HL-60/S4 (cell line): Measurements from ENCODE around the gene VANGL2.

Experiments
- in situ Hi-C: fragments of 300-500 bp; cut with MboI; formaldehyde crosslinking; loops from 2 replicates; pipeline ENCODE4 v1.14.3; 2022; ENCODE audit warnings: low sequenced_read_pairs

VANGL2 gene

DNA sequence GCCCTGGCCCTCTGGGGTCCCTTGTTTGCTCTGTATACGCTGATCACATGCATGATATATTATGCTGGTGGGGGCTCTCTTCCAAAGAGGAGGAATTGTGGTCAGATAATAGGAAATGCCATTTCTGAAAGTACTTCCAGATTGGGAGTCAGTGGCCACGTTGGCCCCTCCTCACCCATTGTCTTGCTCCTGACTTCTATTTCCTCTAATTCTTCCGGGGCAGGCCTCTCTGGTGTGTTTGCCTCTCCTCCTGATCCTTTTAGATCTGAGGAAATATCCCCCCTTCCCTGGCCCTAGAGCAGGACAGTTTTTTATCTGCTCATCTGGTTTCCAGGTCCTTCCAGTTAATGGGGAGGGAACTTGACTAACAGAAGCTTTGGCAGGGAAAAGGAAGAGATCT is 2.9 kb downstream of the VANGL2 start:
- in situ Hi-C loops: no loop called here

DNA sequence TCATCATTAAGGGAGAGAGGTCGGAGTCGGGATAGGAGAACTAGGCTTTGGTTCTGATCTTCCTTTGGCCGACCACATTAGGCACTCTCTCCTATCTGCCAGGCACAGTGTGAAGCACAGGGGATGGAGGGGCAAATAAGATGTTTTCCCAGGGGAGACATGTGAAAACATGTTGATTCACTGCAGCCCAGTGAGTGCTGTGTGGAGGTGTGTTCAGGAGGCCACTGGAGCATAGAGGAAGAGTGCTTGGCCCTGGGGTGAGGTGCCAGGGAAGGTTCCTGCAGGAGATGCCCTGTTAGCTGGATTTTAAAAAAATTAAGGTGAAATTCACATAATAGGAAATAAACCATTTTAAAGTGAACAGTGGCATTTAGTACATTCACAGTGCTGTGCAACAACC is 3.7 kb downstream of the VANGL2 start:
- in situ Hi-C loops: no loop called here

- in situ Hi-C loops: no loop called here
These were observed 5.0 kb downstream of the VANGL2 start for GRCh38 chr1:160405331-160405877.

DNA sequence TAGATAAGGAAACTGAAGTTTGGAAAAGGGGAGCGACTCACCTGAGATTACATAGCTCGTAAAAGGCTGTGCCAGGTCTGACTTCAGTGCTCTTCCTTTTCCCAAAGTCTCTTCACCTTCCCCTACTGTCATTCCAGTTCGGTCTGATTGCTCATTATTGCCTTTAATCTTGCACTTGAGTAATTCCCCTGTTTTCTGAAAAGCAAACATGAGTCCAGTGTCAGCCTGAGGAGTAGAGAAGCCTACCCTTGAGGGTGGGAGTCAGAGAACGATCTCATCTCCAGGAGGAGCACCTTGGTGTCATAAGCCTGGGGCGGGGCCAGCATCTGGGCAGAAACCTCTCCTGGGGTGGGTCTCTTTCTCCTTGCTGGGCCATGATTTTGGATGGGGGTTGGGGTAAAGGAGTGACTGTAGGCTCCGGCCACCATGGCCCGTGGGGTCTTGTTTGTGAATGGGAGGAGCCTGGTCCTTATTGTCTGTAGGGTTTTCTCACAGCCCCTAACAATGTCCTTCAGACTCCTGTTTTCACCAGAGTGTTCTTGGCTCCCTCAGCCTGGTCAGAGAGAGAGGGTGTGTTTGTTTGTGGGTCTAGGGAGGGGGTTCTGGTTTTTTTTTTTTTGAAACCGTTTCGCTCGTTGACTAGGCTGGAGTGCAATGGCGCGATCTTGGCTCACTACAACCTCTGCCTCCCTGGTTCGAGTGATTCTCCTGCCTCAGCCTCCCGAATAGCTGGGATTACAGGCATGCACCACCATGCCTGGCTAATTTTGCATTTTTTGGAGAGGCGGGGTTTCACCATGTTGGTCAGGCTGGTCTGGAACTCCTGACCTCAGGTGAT is 6.0 kb downstream of the VANGL2 start:
- in situ Hi-C loops: no loop called here

DNA sequence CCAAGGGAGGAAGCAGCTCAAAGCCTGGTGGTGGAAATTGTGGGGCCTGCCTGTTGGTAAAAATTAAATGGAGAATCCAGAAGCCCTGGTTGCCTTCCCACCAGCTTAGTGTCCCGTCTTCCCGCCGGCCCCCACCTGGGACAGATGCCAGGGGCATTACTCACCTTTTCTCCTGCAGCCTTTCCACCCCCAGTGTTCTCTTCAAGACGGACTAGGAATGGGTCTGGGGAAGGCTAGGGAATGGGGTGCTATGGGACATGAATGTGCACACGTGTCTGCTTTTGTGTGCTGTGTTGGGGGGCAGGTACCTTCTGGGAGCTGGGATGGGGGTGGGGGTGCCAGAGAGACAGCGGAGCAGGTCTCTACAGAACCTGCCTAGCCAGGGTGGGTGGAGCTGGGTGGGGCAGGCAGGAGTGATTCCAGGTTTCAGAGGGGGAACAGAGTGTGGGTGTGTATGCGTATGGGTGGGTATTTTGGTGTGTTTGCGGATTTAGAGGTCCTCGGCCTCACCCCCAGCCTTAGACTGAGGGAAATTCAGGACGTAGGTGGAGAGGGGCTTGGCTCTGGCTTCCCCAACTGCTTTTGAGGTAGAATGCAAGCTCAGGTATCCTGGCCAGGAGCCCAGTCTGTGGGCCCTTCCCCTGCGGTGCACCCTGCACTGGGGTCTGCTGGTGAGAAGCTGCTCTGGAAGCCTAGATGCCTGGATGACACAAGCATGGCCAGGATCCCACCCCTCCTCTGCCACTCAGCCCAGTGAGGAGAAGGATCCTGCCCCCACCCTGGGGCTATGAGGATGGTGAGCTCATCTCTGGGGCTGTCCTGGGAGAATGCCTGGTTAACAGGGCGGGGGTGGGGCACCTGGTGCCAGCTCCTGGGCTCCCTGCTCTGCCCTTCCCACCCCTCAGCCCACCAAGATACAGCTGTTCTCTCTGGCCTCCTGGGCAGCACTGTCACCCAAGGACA is 7.8 kb downstream of the VANGL2 start:
- in situ Hi-C loops: no loop called here

DNA sequence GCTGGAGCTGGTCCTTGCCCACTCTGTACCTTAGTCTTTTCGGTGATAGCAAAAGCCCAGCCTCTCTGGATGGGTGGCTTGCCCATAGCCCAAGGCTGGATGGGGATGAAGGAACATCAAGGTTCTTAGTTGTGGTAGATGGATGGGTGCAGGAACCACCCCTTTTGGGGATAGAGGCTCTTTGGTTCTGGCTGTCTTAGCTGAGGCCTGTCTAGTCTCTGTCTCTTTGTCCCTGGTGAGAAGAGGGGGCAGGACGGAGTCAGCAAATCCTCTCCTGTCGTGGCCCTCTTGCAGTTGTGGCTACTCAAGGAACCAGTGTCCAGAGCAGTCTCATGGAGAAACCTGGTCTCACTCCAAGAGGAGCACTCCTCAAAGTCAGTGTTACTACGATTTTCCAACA is 8.5 kb downstream of the VANGL2 start:
- in situ Hi-C loops: no loop called here

- in situ Hi-C loops: no loop called here
These were observed 9.1 kb downstream of the VANGL2 start for GRCh38 chr1:160409486-160409885.

DNA sequence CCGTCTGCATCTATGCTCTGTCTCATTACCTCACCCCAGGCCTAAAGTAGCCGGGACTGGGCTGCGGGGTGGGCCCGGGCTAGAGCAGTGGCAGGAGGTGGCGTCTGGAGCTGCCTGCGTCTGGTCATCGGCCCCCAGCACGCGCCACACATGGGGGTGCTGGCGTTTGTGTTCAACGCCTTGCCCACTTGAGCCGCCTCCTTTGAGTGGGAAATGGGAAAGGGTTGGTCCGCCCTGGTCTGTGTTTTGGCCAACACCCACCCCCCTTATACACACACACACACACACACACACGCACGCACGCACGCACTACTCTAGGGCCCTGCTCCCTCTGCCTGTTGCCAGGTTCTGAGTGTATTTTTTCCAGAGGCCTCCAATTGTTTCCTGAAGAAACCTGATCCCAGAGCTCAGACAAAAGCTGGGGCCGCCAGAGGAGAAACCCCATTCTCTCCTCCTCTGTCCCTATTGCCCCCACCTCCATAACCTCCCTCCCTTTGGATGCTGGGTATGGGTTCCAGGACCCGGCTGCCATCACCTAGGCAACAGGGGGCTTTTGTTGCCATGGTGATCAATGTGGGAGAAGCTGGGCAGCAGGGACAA is 10.1 kb downstream of the VANGL2 start:
- in situ Hi-C loops: no loop called here

- in situ Hi-C loops: no loop called here
These were observed 11.1 kb downstream of the VANGL2 start for GRCh38 chr1:160411271-160412027.

DNA sequence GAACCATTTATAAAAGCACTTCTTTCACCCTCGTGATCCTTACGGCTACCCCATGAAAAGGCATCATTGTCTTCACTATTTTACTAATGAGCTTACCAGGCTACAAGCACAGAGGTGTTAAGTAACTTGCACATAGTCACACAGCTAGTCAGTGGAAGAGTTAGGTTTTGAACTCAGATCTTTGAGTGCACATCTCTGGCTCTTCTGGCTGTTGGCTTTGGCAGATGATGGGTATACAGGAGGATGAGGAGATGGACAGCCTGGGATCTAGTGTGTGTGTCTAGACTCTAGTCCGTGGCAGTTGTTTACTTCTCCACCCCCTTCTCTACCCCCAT is 11.6 kb downstream of the VANGL2 start:
- in situ Hi-C loops: no loop called here

- in situ Hi-C loops: no loop called here
These were observed 13.4 kb downstream of the VANGL2 start for GRCh38 chr1:160413716-160414115.

- in situ Hi-C loops: no loop called here
These were observed 14.5 kb downstream of the VANGL2 start for GRCh38 chr1:160414881-160415280.

GRCh38 chr1:160415696-160416290 is 15.4 kb downstream of the VANGL2 start:
- in situ Hi-C loops: no loop called here

- in situ Hi-C loops: no loop called here
These were observed 16.0 kb downstream of the VANGL2 start for GRCh38 chr1:160416369-160416768.

GRCh38 chr1:160418483-160418882 is 18.1 kb downstream of the VANGL2 start:
- in situ Hi-C loops: no loop called here

DNA sequence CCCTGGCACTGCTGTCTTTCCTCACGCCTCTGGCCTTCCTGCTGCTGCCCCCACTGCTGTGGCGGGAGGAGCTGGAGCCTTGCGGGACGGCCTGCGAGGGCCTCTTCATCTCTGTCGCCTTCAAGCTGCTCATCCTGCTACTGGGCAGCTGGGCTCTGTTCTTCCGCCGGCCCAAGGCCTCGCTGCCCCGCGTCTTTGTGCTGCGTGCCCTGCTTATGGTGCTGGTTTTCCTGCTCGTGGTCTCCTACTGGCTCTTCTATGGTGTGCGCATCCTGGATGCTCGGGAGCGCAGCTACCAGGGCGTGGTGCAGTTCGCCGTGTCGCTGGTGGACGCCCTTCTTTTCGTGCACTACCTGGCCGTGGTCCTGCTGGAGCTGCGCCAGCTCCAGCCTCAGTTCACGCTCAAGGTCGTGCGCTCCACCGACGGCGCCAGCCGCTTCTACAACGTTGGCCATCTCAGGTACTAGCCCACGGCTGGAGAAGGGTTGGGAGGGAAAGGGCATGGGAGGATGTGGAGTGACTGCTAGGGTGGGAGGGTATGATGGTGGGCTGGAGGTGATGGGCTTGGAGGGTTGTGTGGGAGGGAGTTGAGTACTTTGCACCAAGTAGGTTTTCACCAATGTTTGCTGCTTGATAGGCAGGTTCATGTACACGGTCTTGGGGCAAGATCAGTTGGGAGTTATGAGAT is 18.9 kb downstream of the VANGL2 start:
- in situ Hi-C loops: no loop called here

- in situ Hi-C loops: loop anchor here (5.0 to 10.0 kb wide), 2 partner anchors 125 to 187 kb away; no protein-coding TSS in a partner anchor
These were observed 19.4 kb downstream of the VANGL2 start for GRCh38 chr1:160419838-160420169.

GRCh38 chr1:160420881-160421842 is 20.8 kb downstream of the VANGL2 start:
- in situ Hi-C loops: loop anchor here (5.0 to 10.0 kb wide), 2 partner anchors 124 to 186 kb away; no protein-coding TSS in a partner anchor
